ENCODE data around the gene SARDH.

Gene SARDH

GRCh38 chr9:133618726-133619125 is 119.4 kb downstream of the SARDH start:
- Histone ChIP-seq H3K27me3 (ENCODE audit: control insufficient read depth, low read length) (peaks cover 11% of the 10 kb centered on the region; the same call in 1 of the 2 replicates), H3F3A (ENCODE audit: control insufficient read depth, insufficient read depth) (no peaks in the 10 kb centered on the region)

GRCh38 chr9:133616643-133617405 is 121.3 kb downstream of the SARDH start:
- Histone ChIP-seq H3K9me3 (ENCODE audit: control insufficient read depth, insufficient read depth, low read length) (no peaks in the 10 kb centered on the region), H3K27me3 (ENCODE audit: control insufficient read depth, low read length) (peaks cover 24% of the 10 kb centered on the region)

More at GRCh38 chr9:133618726-133619125, 119.4 kb downstream of the SARDH start:
- peaks cover 8% of the 10 kb centered on the region for H3K4me1 ChIP-seq (ENCODE audit: control insufficient read depth, low read length)
- H3K9me3 ChIP-seq (ENCODE audit: control insufficient read depth, insufficient read depth, low read length), result no peaks in the 10 kb centered on the region
- no peaks in the 10 kb centered on the region for H3K9me2 ChIP-seq (replicated peaks; ENCODE audit: control insufficient read depth, low read length)
- TF ChIP-seq CTCF (IDR thresholded peaks at IDR 0.05; ENCODE audit: low read depth, low read length, poor library complexity, severe bottlenecking), result no peak
- no peak for TF ChIP-seq EZH2phosphoT487 (IDR thresholded peaks at IDR 0.05; ENCODE audit: borderline replicate concordance, low read length)
- no peak overlapping the region for H3K4me2 ChIP-seq (ENCODE audit: low read length)
- no peaks in the 10 kb centered on the region for H3K79me2 ChIP-seq (ENCODE audit: control insufficient read depth, low read length)
- no peaks in the 10 kb centered on the region for H3K36me3 ChIP-seq (ENCODE audit: control insufficient read depth, low read length)
- no peaks in the 10 kb centered on the region for H4K20me1 ChIP-seq (ENCODE audit: control insufficient read depth, insufficient read depth, low read depth, low read length)
- no peak overlapping the region for H3K27ac ChIP-seq (ENCODE audit: low read depth, low read length)
- H3K4me3 ChIP-seq (ENCODE audit: low read length), result no peak overlapping the region

GRCh38 chr9:133615606-133616188 is 122.5 kb downstream of the SARDH start:
- Histone ChIP-seq H4K20me1 (ENCODE audit: control insufficient read depth, insufficient read depth, low read depth, low read length) (no peaks in the 10 kb centered on the region), H3F3A (ENCODE audit: control insufficient read depth, insufficient read depth) (no peaks in the 10 kb centered on the region), H3K36me3 (ENCODE audit: control insufficient read depth, low read length) (no peaks in the 10 kb centered on the region), H3K4me3 (ENCODE audit: low read length) (no peak overlapping the region), H3K9me2 (replicated peaks; ENCODE audit: control insufficient read depth, low read length) (no peaks in the 10 kb centered on the region), H3K27ac (ENCODE audit: low read depth, low read length) (no peak overlapping the region), H3K79me2 (ENCODE audit: control insufficient read depth, low read length) (no peaks in the 10 kb centered on the region), H3K4me2 (ENCODE audit: low read length) (no peak overlapping the region), H3K9me3 (ENCODE audit: control insufficient read depth, insufficient read depth, low read length) (no peaks in the 10 kb centered on the region), H3K27me3 (ENCODE audit: control insufficient read depth, low read length) (peaks cover 32% of the 10 kb centered on the region), H3K4me1 (ENCODE audit: control insufficient read depth, low read length) (peaks cover 8% of the 10 kb centered on the region)
- no peak for TF ChIP-seq CTCF (IDR thresholded peaks at IDR 0.05; ENCODE audit: low read depth, low read length, poor library complexity, severe bottlenecking)
- no peak for TF ChIP-seq EZH2phosphoT487 (IDR thresholded peaks at IDR 0.05; ENCODE audit: borderline replicate concordance, low read length)

More at GRCh38 chr9:133616643-133617405, 121.3 kb downstream of the SARDH start:
- peaks cover 8% of the 10 kb centered on the region for H3K4me1 ChIP-seq (ENCODE audit: control insufficient read depth, low read length)
- TF ChIP-seq EZH2phosphoT487 (IDR thresholded peaks at IDR 0.05; ENCODE audit: borderline replicate concordance, low read length), result no peak
- no peak for TF ChIP-seq CTCF (IDR thresholded peaks at IDR 0.05; ENCODE audit: low read depth, low read length, poor library complexity, severe bottlenecking)
- no peaks in the 10 kb centered on the region for H3K36me3 ChIP-seq (ENCODE audit: control insufficient read depth, low read length)
- no peak overlapping the region for H3K4me3 ChIP-seq (ENCODE audit: low read length)
- H3F3A ChIP-seq (ENCODE audit: control insufficient read depth, insufficient read depth), result no peaks in the 10 kb centered on the region
- H3K4me2 ChIP-seq (ENCODE audit: low read length), result no peak overlapping the region
- H3K79me2 ChIP-seq (ENCODE audit: control insufficient read depth, low read length), result no peaks in the 10 kb centered on the region
- no peaks in the 10 kb centered on the region for H3K9me2 ChIP-seq (replicated peaks; ENCODE audit: control insufficient read depth, low read length)
- no peaks in the 10 kb centered on the region for H4K20me1 ChIP-seq (ENCODE audit: control insufficient read depth, insufficient read depth, low read depth, low read length)
- no peak overlapping the region for H3K27ac ChIP-seq (ENCODE audit: low read depth, low read length)
